Measurements from ENCODE around the gene TIPRL. TPM values are rescaled to one million over a fixed set of nuclear protein-coding genes. Genes with fewer than 3 reads are reported as not detected.
A peak's percentile ranks its signal among the peaks of the same experiment; 100 is the strongest.
"Not testable (repeated sequence)": the region's sequence is repeated elsewhere in the genome, so short reads cannot be mapped to it uniquely, and the experiment has no call there.

Gene TIPRL
- total RNA-seq, 4 donors from 2014 or later, result 13.7 to 37.5 (median 18.9) TPM

DNA sequence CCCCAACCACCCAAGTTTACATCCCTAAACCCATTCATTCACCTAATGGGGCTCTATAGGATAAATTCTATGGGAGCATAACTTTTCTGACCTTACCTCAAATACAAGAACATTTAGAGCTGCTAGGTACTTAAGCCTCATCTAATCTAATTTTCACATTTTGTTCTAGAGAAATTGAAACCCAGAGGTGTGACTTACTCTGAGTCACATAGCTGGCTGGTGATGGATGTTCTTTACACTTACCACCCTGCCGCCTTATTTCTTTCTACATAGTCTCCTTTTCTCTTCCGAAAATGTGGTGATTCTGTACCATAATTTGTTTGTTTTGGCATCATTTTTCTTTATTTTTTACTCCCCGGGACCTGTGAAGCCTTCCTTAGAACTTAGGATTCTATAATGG, 20.3 kb downstream of the TIPRL start:
- Histone ChIP-seq H3K4me1 (peaks cover 6% of the 10 kb centered on the region), H3K9me3 (no peaks in the 10 kb centered on the region), H3K27me3 (no peaks in the 10 kb centered on the region), H3K27ac (no peak overlapping the region), H3K4me3 (no peak overlapping the region), H3K36me3 (peaks cover 54% of the 10 kb centered on the region)
- WGBS, result 60% methylated on average over 3 of the region's 3 CpGs
- no peak for DNase-seq (ENCODE audit: low spot score in 2 of 2)
- TF ChIP-seq POLR2AphosphoS5 (IDR thresholded peaks at IDR 0.05), result no peak
- no peak for TF ChIP-seq EP300 (IDR thresholded peaks at IDR 0.05)
- TF ChIP-seq, protein P1, sequence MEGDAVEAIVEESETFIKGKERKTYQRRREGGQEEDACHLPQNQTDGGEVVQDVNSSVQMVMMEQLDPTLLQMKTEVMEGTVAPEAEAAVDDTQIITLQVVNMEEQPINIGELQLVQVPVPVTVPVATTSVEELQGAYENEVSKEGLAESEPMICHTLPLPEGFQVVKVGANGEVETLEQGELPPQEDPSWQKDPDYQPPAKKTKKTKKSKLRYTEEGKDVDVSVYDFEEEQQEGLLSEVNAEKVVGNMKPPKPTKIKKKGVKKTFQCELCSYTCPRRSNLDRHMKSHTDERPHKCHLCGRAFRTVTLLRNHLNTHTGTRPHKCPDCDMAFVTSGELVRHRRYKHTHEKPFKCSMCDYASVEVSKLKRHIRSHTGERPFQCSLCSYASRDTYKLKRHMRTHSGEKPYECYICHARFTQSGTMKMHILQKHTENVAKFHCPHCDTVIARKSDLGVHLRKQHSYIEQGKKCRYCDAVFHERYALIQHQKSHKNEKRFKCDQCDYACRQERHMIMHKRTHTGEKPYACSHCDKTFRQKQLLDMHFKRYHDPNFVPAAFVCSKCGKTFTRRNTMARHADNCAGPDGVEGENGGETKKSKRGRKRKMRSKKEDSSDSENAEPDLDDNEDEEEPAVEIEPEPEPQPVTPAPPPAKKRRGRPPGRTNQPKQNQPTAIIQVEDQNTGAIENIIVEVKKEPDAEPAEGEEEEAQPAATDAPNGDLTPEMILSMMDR (IDR thresholded peaks at IDR 0.05), result no peak
- no peak for TF ChIP-seq POLR2A (IDR thresholded peaks at IDR 0.05)

DNA sequence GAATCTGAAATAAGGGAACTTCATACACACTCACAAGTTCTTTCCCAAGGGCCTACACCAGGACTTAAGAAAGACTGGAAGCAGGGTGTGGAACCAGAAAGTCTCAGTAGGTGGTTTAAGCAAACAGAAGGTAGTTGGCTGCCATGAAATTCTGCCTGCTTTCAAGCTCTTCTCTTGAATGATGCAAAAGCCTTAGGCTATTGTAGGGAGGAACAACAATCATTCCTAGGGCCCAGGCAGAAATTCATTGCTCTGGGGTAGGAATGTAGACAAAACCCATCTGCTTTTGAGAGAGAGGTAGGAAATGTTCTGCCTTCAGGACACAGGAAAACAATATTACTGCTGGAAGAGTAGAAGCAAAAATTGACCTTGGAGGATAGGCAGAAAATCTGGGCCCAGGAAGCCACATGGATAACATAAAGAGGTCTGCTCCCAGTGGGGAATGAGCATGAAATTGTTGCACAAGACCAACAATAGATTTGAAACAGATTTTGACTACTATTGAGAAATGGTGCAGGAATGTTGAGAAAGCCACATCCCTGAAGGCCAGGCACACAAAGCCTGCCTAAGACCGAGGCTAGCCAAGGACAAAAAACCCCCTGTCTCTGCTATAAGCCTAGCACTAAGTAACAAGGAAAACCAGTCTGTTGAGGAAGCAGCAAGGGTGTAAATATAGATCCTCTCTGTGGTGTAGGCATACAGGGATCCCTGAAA, 24.3 kb downstream of the TIPRL start:
- WGBS, result 60% methylated on average over 1 of the region's 1 CpG
- no peak overlapping the region for H3K4me3 ChIP-seq
- H3K36me3 ChIP-seq, result peaks cover 33% of the 10 kb centered on the region
- no peak for DNase-seq (ENCODE audit: low spot score in 2 of 2)
- TF ChIP-seq POLR2AphosphoS5 (IDR thresholded peaks at IDR 0.05) (peak in 2 of 3 donors; percentile 40 to 86), EP300 (IDR thresholded peaks at IDR 0.05) (no peak), POLR2A (IDR thresholded peaks at IDR 0.05) (no peak)
- TF ChIP-seq, protein P1 (IDR thresholded peaks at IDR 0.05), result no peak
- no peaks in the 10 kb centered on the region for H3K9me3 ChIP-seq
- H3K4me1 ChIP-seq, result peaks cover 6% of the 10 kb centered on the region
- peak overlapping the region; percentile 62 for H3K27ac ChIP-seq
- no peaks in the 10 kb centered on the region for H3K27me3 ChIP-seq

DNA sequence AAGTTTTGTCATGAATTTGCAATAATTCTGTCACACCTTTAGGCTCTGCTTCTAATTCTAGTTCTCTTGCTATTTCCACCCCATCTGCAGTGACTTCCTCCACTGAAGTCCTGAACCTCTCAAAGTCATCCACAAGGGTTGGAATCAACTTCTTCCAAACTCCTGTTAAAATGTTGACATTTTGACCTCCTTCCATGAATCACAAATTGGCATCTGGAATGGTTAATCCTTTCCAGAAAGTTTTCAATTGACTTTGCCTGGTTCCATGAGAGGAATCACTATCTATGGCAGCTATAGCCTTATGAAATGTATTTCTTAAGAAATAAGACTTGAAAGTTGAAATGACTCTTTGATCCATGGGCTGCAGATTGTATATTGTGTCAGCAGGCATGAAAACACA, 27.3 kb downstream of the TIPRL start:
- H3K36me3 ChIP-seq, result peaks cover 13% of the 10 kb centered on the region
- peaks cover under 1% of the 10 kb centered on the region for H3K9me3 ChIP-seq
- TF ChIP-seq POLR2A (IDR thresholded peaks at IDR 0.05) (no peak), EP300 (IDR thresholded peaks at IDR 0.05) (no peak), POLR2AphosphoS5 (IDR thresholded peaks at IDR 0.05) (no peak)
- TF ChIP-seq, protein P1 (IDR thresholded peaks at IDR 0.05), result no peak
- no peaks in the 10 kb centered on the region for H3K27me3 ChIP-seq
- no peak for DNase-seq (ENCODE audit: low spot score in 2 of 2)
- peaks cover 6% of the 10 kb centered on the region for H3K4me1 ChIP-seq
- no peak overlapping the region for H3K4me3 ChIP-seq
- H3K27ac ChIP-seq, result no peak overlapping the region

DNA sequence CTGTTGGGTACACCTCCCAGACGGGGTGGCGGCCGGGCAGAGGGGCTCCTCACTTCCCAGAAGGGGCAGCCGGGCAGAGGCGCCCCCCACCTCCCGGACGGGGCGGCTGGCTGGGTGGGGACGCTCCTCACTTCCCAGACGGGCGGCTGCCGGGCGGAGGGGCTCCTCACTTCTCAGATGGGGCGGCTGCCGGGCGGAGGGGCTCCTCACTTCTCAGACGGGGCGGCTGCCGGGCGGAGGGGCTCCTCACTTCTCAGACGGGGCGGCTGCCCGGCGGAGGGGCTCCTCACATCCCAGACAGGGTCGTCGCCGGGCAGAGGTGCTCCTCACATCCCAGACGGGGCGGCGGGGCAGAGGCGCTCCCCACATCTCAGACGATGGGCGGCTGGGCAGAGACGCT, 28.9 kb downstream of the TIPRL start:
- H3K27ac ChIP-seq; H3K4me3 ChIP-seq; DNase-seq (ENCODE audit: low spot score in 2 of 2); H3K9me3 ChIP-seq; H3K36me3 ChIP-seq; H3K27me3 ChIP-seq; H3K4me1 ChIP-seq: not testable (repeated sequence)
- WGBS, result 95% methylated on average over 29 of the region's 34 CpGs

DNA sequence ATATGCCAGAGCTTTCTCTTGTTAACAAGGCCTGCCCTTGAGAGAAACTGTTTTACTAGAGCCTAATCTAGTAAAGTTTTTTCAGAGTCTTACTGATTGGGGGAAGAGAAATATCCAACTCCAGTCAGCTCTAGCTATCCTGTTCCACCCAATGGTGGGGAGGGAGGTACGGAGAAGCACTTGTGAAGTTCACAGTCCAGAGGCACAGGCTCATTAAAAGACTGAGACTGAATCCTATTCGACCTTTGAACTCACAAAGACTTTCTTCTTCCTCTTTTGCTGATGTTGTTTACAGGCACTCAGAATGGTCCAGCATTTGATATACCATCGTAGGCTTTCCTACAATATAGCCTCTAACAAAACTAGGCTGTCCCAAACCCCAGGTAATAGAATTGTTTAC, 31.6 kb downstream of the TIPRL start:
- Histone ChIP-seq H3K27me3 (no peaks in the 10 kb centered on the region), H3K4me3 (no peak overlapping the region), H3K27ac (no peak overlapping the region), H3K9me3 (peaks cover 6% of the 10 kb centered on the region), H3K36me3 (no peaks in the 10 kb centered on the region), H3K4me1 (no peaks in the 10 kb centered on the region)
- no peak for TF ChIP-seq EP300 (IDR thresholded peaks at IDR 0.05)
- TF ChIP-seq, protein P1 (IDR thresholded peaks at IDR 0.05), result no peak
- no peak for TF ChIP-seq POLR2A (IDR thresholded peaks at IDR 0.05)
- no peak for TF ChIP-seq POLR2AphosphoS5 (IDR thresholded peaks at IDR 0.05)
- 90% methylated on average over 3 of the region's 3 CpGs for WGBS
- DNase-seq (ENCODE audit: low spot score in 2 of 2), result no peak

DNA sequence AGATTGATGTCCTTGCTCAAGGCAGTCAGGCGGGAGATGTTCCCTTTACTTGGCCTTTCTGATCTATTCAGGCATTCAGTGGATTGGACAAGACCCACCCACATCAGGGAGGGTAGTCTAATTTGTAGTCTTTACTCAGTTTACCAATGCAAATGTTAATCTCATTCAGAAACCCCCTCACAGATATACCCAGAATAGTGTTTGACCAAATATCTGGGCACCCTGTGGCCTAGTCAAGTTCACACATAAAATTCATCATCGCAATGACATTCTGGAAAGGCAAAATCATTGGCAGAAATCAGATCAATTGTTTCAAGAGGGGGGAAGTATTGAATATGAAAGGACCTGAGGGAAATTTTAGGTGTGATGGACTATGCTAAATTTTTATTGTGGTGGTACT, 34.6 kb downstream of the TIPRL start:
- Histone ChIP-seq H3K36me3 (no peaks in the 10 kb centered on the region), H3K27ac (no peak overlapping the region), H3K4me3 (no peak overlapping the region), H3K27me3 (no peaks in the 10 kb centered on the region), H3K4me1 (no peaks in the 10 kb centered on the region), H3K9me3 (peaks cover 6% of the 10 kb centered on the region)
- no peak for DNase-seq (ENCODE audit: low spot score in 2 of 2)
- 90% methylated on average over 2 of the region's 2 CpGs for WGBS
- TF ChIP-seq POLR2A (IDR thresholded peaks at IDR 0.05) (no peak), POLR2AphosphoS5 (IDR thresholded peaks at IDR 0.05) (no peak), EP300 (IDR thresholded peaks at IDR 0.05) (no peak)
- TF ChIP-seq, protein P1 (IDR thresholded peaks at IDR 0.05), result no peak
